ENCODE measurements around the gene OR2G6.
"Not testable (repeated sequence)": the region's sequence is repeated elsewhere in the genome, so short reads cannot be mapped to it uniquely, and the experiment has no call there.

Gene OR2G6

DNA sequence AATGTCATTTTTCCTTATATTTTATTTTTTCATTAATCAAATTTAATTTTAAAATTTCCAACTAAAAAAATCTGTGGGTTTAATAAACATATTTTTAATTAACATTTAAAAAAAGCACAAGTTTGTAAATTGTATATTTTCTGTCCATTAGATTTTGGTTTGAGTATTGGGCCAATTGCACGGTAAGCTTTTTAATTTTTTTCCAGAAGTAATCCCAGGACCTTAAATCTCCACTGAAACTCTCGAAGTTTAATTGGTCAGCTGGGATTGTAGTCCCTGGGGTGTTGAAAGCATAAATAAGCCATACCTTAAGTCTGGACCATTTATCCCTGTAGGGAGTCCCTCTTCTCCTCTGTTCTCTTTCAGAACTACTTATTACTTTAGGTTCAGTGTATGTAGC is at the start of gene OR2G6:
OR2G6 (plus strand) TSS at position 301 of the 400 bp plus-strand sequence. CDS start 13,574 bp downstream, outside the sequence.
- not testable (repeated sequence) for DNase-seq

DNA sequence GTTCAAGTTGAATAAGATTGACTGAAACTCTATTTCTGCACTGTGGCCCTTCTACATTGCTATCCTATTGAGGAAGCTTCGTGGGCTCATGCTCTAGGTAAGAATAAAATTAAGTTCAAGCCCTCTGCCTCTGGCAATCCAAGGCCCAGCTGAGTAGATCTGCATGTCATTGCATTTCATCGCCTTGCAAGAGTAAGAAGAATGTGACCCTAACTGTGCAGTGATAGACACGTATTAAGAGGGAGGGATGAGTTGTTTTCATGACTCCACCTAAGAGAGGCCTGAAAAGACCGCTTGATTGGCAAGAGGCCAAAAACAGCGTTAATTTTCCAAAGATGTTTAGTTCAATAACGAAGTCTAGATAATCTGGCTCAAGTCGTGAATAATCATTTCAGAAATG is 48.8 kb upstream of the OR2G6 start:
- DNase-seq, result not testable (repeated sequence)

DNA sequence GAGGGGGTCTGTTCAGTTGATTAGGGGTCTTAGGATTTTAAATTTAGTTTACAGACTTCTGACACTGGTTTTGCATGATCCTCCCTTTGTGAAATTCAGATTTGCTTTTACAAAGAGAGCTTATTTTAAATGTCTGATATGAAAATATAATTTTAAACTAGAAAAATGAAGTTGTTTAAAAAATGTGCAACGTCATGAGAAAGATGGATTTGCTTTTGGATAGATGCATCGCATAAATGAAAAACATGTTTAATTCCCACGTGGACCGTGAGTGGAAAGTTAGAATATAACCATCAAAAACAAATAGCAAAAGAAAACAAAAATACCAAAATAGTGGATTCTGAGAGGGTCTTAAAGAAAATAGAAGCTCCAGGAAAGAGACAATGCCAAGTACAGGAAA is 36.7 kb upstream of the OR2G6 start:
- DNase-seq, result no peak

DNA sequence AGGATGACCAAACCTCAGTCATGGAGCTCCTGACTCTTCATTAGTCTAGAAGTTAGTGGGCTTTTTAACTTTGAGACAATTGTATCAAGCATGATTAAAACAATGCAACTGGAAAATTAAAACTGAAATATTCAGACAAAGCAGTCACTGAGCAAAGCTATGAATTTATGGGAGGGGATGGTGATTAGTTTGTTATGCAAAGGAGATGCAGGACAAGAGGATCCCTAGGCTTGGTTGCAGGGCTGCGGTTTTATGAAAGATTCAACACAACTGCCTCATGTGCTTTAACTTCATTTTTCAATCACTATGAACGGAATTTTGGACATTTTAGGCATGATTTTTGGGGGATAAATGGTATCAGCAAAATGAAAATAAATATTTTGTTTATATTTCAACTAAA is 35.8 kb upstream of the OR2G6 start:
- DNase-seq, result not testable (repeated sequence)

DNA sequence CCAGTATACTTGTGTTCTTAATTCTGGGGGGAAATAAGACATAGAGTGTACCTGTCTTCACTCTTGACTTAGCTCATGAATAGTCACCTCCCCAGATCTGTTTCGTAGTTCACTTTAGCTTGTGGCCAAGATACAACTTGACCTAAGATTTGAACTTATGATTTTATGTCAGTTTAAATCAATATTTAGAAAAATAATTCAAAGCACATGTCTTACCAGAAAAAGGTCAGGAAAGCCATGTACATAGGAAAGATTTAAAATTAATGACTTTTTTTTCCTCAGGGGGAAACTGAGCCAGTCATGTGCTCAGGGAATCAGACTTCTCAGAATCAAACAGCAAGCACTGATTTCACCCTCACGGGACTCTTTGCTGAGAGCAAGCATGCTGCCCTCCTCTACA is 34.8 kb upstream of the OR2G6 start, which contains the start of gene OR2T3:
OR2T3 (plus strand) TSS at position 301 of the 400 bp plus-strand sequence; CDS start at position 301, 0 bp downstream.
- DNase-seq, result not testable (repeated sequence)

DNA sequence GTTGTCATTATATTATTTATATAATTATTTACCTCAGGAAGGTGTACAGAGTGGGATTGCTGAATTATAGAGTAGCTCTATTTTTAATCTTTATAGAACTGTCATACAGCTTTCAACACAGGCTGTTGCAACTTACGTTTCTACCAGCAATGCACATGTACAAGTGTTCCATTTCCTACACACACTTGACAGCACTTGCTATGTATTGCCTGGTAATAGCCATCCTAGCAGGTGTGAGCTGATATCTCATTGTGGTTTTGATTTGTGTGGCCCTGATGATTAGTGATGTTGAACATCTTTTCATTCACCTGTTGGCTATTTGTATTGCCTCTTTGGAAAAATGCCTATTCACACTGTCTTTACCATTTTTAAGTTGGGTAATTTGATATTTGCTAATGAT is 32.2 kb upstream of the OR2G6 start:
- DNase-seq, result not testable (repeated sequence)

DNA sequence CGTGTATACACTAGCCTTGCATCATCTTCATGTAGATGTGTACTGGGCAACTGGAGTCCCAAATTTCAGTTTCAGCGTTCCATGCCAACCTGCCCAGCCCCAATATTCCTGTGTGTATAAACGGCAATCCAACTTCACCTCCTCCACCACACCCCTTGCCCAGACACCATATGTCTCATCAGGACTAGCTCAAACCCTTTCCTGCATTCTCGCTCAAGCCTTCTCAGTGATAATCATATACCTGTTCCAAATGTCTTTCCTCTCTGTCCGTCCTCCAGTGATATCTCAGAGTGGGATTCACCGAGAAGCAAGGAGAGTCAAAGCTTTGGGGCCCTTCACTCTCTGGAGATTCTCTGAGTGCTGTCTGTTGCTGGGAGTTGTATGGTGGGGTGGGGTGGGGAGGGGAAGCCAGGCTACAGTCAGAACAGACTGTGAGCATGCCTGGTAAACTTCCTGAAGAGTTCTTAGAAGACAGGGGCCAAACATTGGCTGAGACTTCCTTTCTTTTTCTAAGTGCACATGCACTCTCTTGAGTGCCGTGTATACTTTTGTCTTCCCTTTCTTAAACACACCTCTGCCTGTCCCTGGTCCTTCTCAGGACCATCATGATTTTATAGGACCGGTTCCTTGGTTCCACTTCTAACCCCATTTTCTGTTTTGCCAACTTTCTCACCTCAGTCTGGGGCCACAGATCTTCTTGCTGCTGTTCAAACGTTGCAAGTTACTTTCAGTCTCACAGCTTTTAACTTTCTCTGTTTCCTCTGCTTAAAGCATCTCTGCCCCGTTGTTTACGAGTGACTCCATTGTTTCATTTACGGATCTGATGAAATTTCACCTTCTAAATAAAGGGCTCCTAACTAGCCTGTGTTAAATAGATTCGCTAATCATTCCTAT is 25.9 kb upstream of the OR2G6 start:
- DNase-seq, result not testable (repeated sequence)

DNA sequence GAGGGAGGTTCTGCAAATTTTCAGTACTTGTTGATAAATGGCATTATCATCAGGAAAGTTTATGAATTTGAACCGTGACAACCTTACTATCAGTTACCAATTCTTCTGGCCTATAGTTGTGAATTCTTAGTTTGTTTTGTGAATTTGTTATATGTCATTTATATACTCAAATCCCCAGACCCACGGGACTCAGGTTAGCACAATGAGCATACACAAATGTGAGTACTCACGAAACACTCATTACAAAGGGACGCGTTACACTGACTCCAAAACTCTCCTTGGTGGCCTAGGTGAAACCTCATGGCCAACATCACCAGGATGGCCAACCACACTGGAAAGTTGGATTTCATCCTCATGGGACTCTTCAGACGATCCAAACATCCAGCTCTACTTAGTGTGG is 19.6 kb upstream of the OR2G6 start, which contains the start of gene OR2T5:
OR2T5 (plus strand) TSS at position 301 of the 400 bp plus-strand sequence; CDS start at position 301, 0 bp downstream.
- DNase-seq, result not testable (repeated sequence)

DNA sequence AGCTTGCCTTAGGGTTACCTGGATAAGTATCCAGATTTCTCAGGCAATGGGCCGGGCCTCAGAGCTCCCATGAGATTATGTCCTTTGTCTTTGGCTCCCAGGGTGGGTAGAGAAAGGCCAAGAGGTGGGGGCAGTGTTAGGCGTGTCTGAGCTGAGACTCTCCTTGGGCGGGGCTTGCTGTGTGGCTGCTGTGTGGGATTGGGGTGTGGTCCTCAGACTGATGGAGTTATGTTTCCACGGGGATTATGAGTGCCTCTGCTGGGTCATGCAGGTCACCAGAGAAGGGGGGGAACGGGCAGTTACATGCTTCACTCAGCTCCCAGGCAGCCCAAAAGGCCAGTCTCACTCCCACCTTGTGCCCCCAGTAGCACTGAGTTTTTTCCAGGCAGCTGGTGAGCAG is 11.2 kb upstream of the OR2G6 start:
- not testable (repeated sequence) for DNase-seq

DNA sequence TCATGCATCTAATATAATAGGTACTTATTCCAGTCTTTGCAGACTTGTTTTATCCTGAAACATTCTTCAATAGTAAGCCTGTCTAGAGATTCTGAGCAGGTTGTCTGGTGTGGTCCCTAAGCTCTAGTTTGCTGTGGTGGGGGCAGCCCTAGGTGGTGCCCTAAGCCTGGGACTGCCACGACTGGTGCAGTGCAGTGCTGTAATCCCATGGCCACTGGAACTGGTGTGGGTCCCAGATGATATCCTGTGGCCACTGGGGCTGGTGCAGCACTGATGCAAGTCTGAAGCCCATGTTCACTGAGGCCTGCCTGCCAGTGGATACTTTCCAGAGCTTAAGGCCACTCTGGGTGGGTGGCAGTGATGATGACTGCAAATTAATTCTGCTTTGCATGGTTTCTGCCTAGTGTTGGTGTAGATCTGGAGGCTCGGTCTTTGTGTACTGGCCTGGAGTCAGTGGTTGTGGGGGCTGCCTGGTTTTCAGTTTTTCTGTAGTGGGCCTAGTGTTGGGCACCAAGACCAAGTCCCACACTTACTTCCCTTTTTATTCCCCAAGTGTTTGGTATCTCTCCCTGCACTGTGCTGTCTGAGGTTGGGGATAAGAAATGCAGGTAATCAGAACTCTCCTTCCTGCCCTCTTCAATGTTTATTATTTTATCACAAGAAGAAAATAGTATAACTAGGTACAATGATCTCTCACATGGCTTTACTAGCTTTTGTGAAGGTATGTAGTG is 7.4 kb upstream of the OR2G6 start:
- not testable (repeated sequence) for DNase-seq

DNA sequence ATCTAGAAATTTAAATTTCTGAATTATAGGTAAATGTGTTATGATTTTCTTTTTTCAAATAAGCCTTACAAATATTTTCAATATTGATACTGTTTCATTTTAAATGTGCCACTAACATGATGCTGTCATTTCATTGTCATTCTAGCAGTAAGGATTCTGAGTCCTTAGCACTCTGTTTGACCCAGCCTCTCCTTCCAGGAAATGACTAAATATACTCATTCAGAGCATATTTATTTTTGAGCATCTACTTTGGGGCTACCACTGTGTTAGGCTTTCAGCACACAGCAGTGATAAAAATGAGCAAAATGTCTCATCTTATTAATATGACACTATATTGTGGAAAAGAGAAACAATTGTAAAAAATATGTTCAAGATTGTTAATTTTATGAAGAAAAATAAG is 2.3 kb downstream of the OR2G6 start:
- DNase-seq, result not testable (repeated sequence)

DNA sequence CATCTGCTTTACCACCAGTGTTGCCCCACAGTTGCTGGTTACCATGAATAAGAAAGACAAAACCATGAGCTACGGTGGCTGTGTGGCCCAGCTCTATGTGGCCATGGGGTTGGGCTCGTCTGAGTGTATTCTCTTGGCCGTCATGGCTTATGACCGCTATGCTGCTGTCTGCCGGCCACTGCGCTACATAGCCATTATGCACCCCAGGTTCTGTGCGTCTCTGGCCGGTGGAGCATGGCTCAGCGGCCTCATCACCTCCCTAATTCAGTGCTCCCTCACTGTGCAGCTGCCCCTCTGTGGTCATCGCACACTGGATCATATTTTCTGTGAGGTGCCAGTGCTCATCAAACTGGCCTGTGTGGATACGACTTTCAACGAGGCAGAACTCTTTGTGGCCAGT is 14.0 kb downstream of the OR2G6 start:
- DNase-seq, result no peak

DNA sequence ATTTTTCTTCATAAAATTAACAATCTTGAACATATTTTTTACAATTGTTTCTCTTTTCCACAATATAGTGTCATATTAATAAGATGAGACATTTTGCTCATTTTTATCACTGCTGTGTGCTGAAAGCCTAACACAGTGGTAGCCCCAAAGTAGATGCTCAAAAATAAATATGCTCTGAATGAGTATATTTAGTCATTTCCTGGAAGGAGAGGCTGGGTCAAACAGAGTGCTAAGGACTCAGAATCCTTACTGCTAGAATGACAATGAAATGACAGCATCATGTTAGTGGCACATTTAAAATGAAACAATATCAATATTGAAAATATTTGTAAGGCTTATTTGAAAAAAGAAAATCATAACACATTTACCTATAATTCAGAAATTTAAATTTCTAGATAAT is 29.6 kb downstream of the OR2G6 start:
- DNase-seq, result not testable (repeated sequence)

DNA sequence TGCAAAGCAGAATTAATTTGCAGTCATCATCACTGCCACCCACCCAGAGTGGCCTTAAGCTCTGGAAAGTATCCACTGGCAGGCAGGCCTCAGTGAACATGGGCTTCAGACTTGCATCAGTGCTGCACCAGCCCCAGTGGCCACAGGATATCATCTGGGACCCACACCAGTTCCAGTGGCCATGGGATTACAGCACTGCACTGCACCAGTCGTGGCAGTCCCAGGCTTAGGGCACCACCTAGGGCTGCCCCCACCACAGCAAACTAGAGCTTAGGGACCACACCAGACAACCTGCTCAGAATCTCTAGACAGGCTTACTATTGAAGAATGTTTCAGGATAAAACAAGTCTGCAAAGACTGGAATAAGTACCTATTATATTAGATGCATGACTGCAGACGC is 39.5 kb downstream of the OR2G6 start:
- not testable (repeated sequence) for DNase-seq

DNA sequence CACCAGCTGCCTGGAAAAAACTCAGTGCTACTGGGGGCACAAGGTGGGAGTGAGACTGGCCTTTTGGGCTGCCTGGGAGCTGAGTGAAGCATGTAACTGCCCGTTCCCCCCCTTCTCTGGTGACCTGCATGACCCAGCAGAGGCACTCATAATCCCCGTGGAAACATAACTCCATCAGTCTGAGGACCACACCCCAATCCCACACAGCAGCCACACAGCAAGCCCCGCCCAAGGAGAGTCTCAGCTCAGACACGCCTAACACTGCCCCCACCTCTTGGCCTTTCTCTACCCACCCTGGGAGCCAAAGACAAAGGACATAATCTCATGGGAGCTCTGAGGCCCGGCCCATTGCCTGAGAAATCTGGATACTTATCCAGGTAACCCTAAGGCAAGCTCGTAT is 43.2 kb downstream of the OR2G6 start:
- not testable (repeated sequence) for DNase-seq

DNA sequence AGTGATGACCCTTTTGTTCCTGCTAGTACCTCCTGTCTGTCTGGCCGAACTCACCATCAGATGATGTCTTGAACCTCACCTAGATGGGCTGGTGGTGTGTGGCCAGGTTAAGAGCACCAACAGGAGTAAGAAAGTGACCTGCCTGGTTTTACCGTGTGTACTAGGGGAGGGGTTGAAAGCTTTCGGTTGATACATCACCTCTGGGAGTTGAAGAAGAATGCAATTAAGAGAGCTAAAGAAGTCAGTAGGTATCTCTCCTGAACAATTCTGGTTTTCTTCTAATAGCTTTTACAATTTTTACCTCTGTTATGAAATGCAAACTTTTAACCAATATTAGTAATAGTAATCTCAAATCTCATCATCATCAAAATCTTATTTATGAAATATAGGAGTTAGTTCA is 54.8 kb downstream of the OR2G6 start, which contains the start of gene OR2T29:
OR2T29 (minus strand) TSS at position 101 of the 400 bp plus-strand sequence. CDS start 3,281 bp downstream, outside the sequence.
- DNase-seq, result not testable (repeated sequence)

DNA sequence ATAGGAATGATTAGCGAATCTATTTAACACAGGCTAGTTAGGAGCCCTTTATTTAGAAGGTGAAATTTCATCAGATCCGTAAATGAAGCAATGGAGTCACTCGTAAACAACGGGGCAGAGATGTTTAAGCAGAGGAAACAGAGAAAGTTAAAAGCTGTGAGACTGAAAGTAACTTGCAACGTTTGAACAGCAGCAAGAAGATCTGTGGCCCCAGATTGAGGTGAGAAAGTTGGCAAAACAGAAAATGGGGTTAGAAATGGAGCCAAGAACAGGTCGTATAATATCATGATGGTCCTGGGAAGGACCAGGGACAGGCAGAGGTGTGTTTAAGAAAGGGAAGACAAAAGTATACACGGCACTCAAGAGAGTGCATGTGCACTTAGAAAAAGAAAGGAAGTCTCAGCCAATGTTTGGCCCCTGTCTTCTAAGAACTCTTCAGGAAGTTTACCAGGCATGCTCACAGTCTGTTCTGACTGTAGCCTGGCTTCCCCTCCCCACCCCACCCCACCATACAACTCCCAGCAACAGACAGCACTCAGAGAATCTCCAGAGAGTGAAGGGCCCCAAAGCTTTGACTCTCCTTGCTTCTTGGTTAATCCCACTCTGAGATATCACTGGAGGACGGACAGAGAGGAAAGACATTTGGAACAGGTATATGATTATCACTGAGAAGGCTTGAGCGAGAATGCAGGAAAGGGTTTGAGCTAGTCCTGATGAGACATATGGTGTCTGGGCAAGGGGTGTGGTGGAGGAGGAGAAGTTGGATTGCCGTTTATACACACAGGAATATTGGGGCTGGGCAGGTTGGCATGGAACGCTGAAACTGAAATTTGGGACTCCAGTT is 57.9 kb downstream of the OR2G6 start:
- DNase-seq, result not testable (repeated sequence)

DNA sequence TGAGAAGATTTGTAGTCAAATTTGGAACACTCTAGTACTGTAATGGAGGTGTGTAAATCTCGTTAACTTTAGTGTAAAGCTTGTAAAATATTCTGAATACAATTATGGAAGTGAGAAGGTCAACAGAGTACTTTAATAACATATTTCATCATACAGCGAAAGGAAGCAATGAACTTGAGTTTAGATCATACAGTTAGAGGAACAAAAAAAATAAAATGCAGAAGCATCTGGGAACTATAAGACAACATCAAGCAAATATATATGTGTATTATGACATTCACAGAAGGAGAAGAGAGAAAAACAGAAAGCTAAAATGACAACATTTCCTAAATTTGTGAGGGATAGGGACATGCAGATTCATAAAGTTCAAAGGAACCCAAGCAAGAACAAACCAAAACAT is 61.2 kb downstream of the OR2G6 start:
- DNase-seq, result not testable (repeated sequence)

DNA sequence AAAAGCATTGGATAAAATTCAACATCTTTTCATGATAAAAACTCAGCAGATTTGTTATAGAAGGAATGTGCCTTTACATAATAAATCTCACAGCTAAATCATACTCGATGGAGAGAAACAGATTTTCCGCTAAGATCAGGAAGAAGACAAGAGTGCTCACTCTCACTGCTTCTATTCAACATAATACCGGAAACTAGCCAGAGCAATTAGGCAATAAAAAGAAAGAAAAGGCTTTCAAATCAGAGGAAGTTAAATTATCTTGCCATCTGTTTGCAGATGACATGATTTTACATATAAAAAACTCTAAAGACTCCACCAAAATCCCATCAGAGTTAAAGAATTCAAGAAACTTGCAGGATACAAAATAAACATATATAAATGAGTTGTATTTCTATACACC is 62.9 kb downstream of the OR2G6 start:
- DNase-seq, result not testable (repeated sequence)

DNA sequence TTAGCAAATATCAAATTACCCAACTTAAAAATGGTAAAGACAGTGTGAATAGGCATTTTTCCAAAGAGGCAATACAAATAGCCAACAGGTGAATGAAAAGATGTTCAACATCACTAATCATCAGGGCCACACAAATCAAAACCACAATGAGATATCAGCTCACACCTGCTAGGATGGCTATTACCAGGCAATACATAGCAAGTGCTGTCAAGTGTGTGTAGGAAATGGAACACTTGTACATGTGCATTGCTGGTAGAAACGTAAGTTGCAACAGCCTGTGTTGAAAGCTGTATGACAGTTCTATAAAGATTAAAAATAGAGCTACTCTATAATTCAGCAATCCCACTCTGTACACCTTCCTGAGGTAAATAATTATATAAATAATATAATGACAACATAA is 64.2 kb downstream of the OR2G6 start:
- not testable (repeated sequence) for DNase-seq

DNA sequence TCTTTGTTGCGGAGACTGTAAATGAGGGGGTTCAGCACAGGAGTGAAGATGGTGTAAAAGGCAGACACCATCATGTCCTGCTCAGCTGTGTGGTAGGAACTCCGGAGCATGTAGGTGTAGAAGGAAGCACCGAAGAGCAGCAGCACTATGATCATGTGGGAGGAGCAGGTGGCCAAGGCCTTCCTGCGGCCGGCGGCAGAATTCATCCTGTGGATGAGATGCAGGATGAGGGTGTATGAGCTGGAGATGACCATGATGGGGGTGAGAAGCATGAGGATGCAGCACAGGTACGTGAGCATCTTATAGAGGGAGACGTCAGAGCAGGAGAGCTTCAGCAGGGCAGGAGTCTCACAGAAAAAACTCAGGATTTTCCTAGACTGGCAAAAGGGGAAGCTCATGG is 66.0 kb downstream of the OR2G6 start:
- not testable (repeated sequence) for DNase-seq

DNA sequence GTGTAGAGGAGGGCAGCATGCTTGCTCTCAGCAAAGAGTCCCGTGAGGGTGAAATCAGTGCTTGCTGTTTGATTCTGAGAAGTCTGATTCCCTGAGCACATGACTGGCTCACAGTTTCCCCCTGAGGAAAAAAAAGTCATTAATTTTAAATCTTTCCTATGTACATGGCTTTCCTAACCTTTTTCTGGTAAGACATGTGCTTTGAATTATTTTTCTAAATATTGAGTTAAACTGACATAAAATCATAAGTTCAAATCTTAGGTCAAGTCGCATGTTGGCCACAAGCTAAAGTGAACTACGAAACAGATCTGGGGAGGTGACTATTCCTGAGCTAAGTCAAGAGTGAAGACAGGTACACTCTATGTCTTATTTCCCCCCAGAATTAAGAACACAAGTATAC is 66.8 kb downstream of the OR2G6 start, which contains the start of gene OR2T34:
OR2T34 (minus strand) TSS at position 101 of the 400 bp plus-strand sequence; CDS start at position 101, 0 bp downstream.
- not testable (repeated sequence) for DNase-seq

Measured in NCI-H187 (cell line).